Neural progenitor cell (in vitro differentiated cells): ENCODE data around the gene MBNL2. TPM values are rescaled to one million over a fixed set of nuclear protein-coding genes. Genes with fewer than 3 reads are reported as not detected.

Experiments used
- DNase-seq: peaks from one replicate; pipeline ENCODE4 v3.0.0-alpha.2; 2016; ENCODE audit warnings: low spot score
- H2AFZ ChIP-seq: fragments of 200-600 bp; sonication (generic); replicated peaks from 2 replicates; pipeline ENCODE4 v1.6.1; 2016; ENCODE audit warnings: antibody characterized with exemption
- H3F3A ChIP-seq: fragments of 200-600 bp; sonication (generic); 2 replicates; pipeline ENCODE4 v1.6.1; 2016; ENCODE audit warnings: antibody characterized with exemption, low read depth
- H3K27ac ChIP-seq: fragments of 200-600 bp; sonication (generic); 2 replicates; pipeline ENCODE4 v1.5.1; 2016; ENCODE audit warnings: mild to moderate bottlenecking
- H3K27me3 ChIP-seq: fragments of 200-600 bp; sonication (generic); 2 replicates; pipeline ENCODE4 v1.6.1; 2016; ENCODE audit warnings: mild to moderate bottlenecking, moderate library complexity
- H3K36me3 ChIP-seq: fragments of 200-600 bp; sonication (generic); 2 replicates; pipeline ENCODE4 v1.5.1; 2016
- H3K4me1 ChIP-seq: fragments of 200-600 bp; sonication (generic); 2 replicates; pipeline ENCODE4 v1.6.1; 2016; ENCODE audit warnings: mixed run types
- H3K4me2 ChIP-seq: fragments of 200-600 bp; sonication (generic); 2 replicates; pipeline ENCODE4 v1.6.1; 2016
- H3K4me3 ChIP-seq: fragments of 200-600 bp; sonication (generic); 2 replicates; pipeline ENCODE4 v1.5.1; 2016
- H3K79me2 ChIP-seq: fragments of 200-600 bp; sonication (generic); 2 replicates; pipeline ENCODE4 v1.6.1; 2016; ENCODE audit warnings: low read depth
- H3K9ac ChIP-seq: fragments of 200-600 bp; sonication (generic); 2 replicates; pipeline ENCODE4 v1.6.1; 2016
- H3K9me3 ChIP-seq: fragments of 200-600 bp; sonication (generic); 2 replicates; pipeline ENCODE4 v1.5.1; 2016; ENCODE audit warnings: low read depth
- H4K20me1 ChIP-seq: fragments of 200-600 bp; sonication (generic); 2 replicates; pipeline ENCODE4 v1.6.1; 2016; ENCODE audit warnings: low read depth
- H3K27ac Mint-ChIP-seq: 3 replicates; pipeline ENCODE4 v1.8.0; 2021; ENCODE audit warnings: mixed read lengths
- H3K27me3 Mint-ChIP-seq: 2 replicates; pipeline ENCODE4 v1.8.0; 2022; ENCODE audit warnings: low read depth, mild to moderate bottlenecking, inconsistent platforms, moderate library complexity, mixed read lengths; ENCODE audit not compliant: insufficient read depth
- H3K36me3 Mint-ChIP-seq: 3 replicates; pipeline ENCODE4 v1.8.0; 2021; ENCODE audit warnings: mixed read lengths
- H3K4me1 Mint-ChIP-seq: 3 replicates; pipeline ENCODE4 v1.8.0; 2021; ENCODE audit warnings: mixed read lengths
- H3K4me3 Mint-ChIP-seq: 3 replicates; pipeline ENCODE4 v1.8.0; 2021; ENCODE audit warnings: mild to moderate bottlenecking, moderate library complexity, mixed read lengths
- H3K9me3 Mint-ChIP-seq: 3 replicates; pipeline ENCODE4 v1.8.0; 2020; ENCODE audit warnings: mixed read lengths
- CTCF ChIP-seq: fragments of 200-600 bp; sonication (generic); IDR thresholded peaks from 2 replicates; pipeline ENCODE4 v1.5.1; 2017; ENCODE audit warnings: antibody characterized with exemption, mild to moderate bottlenecking
- EZH2 ChIP-seq: fragments of 200-600 bp; sonication (generic); IDR thresholded peaks from 2 replicates; pipeline ENCODE4 v1.6.1; 2017; ENCODE audit warnings: antibody characterized with exemption, mild to moderate bottlenecking, moderate library complexity
- EZH2phosphoT487 ChIP-seq: fragments of 200-600 bp; sonication (generic); IDR thresholded peaks from 2 replicates; pipeline ENCODE4 v1.6.1; 2017; ENCODE audit warnings: antibody characterized with exemption
- total RNA-seq: library from RNA; depleted of rRNA; stranded (reverse); fragments of >200 nt; gene quantifications from 2 replicates; pipeline ENCODE4 v1.2.3, GENCODE V29; 2015; ENCODE audit warnings: low replicate concordance

Gene MBNL2
- total RNA-seq, 1 donor from 2014 or later = 19.6 TPM

DNA sequence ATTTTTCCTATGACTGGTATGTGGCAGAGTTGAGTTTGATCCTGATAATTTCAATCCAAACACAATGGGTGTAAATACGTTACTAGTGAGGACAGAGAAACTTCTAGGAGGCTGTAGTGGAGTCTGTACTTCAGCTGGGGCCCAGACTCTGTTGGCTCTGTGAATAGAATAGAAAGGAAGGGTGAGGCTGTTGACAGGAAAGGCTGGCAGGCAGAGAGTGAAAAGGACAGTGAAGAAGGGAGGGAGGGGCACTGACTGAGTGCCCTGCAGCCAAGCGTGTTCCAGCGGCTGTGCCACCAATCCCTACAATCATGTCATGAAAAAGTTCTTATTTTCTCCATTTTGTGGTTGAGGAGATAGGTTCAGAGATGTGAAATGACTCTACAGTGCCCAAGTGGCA lies 80.5 kb downstream of the MBNL2 start:
- H3K79me2 ChIP-seq = no peaks in the 10 kb centered on the region

DNA sequence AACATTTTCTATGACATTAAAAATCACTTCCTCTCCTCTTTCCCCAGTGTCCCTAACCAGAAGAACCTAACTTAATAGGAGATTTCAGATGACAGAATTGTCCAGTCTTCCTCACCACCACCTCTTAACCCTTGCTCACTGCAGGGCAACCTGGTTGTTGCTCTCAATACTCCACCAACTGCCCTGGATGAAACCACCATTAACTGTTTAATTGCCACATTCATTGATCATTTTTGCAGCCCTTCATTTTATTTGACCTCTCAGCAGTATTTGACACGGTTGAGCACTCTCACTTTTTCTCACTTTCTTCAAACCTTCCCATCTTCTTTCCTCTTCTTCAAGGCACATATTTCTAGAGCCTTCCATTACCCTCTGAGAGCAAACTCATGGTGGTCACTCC lies 84.0 kb downstream of the MBNL2 start:
- Histone ChIP-seq H4K20me1 (no peaks in the 10 kb centered on the region), H3K36me3 (no peaks in the 10 kb centered on the region), H3K4me1 (peaks cover 12% of the 10 kb centered on the region), H3K9me3 (no peaks in the 10 kb centered on the region), H3K79me2 (no peaks in the 10 kb centered on the region), H3K4me2 (no peak overlapping the region), H3K4me3 (no peak overlapping the region), H3K27ac (no peak overlapping the region), H3F3A (no peaks in the 10 kb centered on the region), H3K27me3 (no peaks in the 10 kb centered on the region), H2AFZ (no peak overlapping the region), H3K9ac (no peak overlapping the region)
- H3K9me3 Mint-ChIP-seq = no peaks in the 10 kb centered on the region
- H3K27ac Mint-ChIP-seq = no peak overlapping the region
- DNase-seq = no peak
- TF ChIP-seq CTCF (no peak), EZH2 (no peak), EZH2phosphoT487 (no peak)
- H3K27me3 Mint-ChIP-seq = no peaks in the 10 kb centered on the region
- peaks cover 31% of the 10 kb centered on the region for H3K4me1 Mint-ChIP-seq
- no peaks in the 10 kb centered on the region for H3K36me3 Mint-ChIP-seq
- no peak overlapping the region for H3K4me3 Mint-ChIP-seq

More for the DNA sequence above, 80.5 kb downstream of the MBNL2 start:
- no peaks in the 10 kb centered on the region for H3K36me3 Mint-ChIP-seq
- Histone ChIP-seq H3K9me3 (no peaks in the 10 kb centered on the region), H2AFZ (no peak overlapping the region), H3K4me1 (peaks cover 3% of the 10 kb centered on the region), H3K27ac (no peak overlapping the region), H3F3A (no peaks in the 10 kb centered on the region), H3K4me3 (no peak overlapping the region), H3K36me3 (no peaks in the 10 kb centered on the region), H4K20me1 (no peaks in the 10 kb centered on the region), H3K4me2 (no peak overlapping the region), H3K27me3 (no peaks in the 10 kb centered on the region), H3K9ac (no peak overlapping the region)
- H3K4me3 Mint-ChIP-seq = no peak overlapping the region
- peaks cover 17% of the 10 kb centered on the region for H3K4me1 Mint-ChIP-seq
- no peaks in the 10 kb centered on the region for H3K27me3 Mint-ChIP-seq
- no peak for DNase-seq
- no peak overlapping the region for H3K27ac Mint-ChIP-seq
- TF ChIP-seq EZH2phosphoT487 = no peak
- no peak for TF ChIP-seq CTCF
- no peak for TF ChIP-seq EZH2
- no peaks in the 10 kb centered on the region for H3K9me3 Mint-ChIP-seq

DNA sequence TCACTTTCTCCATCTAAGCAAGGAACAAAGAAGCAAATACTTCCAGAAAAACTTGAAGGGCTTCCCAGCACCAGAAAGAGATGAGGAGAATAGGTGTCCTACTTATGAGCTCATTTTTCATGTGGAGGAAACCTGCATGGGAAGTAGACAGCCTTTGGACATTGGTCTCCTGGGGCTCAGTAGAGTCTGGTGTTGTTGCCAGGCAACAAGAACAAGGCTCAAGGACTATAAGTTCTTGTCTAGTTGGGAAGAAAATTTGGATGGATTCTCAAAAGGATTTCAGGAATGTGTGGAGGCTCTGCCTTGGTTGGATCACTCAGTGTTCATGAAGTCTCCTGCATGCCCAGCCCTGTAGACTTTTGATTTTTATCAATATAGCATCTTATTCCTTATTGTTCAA lies 84.5 kb downstream of the MBNL2 start:
- TF ChIP-seq CTCF = no peak
- no peak for TF ChIP-seq EZH2
- H3K4me3 ChIP-seq = no peak overlapping the region
- H3K27ac Mint-ChIP-seq = no peak overlapping the region
- H3F3A ChIP-seq = no peaks in the 10 kb centered on the region
- H3K27me3 ChIP-seq = no peaks in the 10 kb centered on the region
- H3K9me3 Mint-ChIP-seq = no peaks in the 10 kb centered on the region
- H2AFZ ChIP-seq = no peak overlapping the region
- no peak overlapping the region for H3K27ac ChIP-seq
- H3K4me3 Mint-ChIP-seq = no peak overlapping the region
- no peaks in the 10 kb centered on the region for H3K36me3 ChIP-seq
- H3K4me1 Mint-ChIP-seq = peaks cover 31% of the 10 kb centered on the region
- no peaks in the 10 kb centered on the region for H3K79me2 ChIP-seq
- peaks cover 12% of the 10 kb centered on the region for H3K4me1 ChIP-seq
- H4K20me1 ChIP-seq = no peaks in the 10 kb centered on the region
- no peaks in the 10 kb centered on the region for H3K9me3 ChIP-seq
- H3K27me3 Mint-ChIP-seq = no peaks in the 10 kb centered on the region
- H3K36me3 Mint-ChIP-seq = no peaks in the 10 kb centered on the region
- no peak overlapping the region for H3K4me2 ChIP-seq
- no peak for DNase-seq
- H3K9ac ChIP-seq = no peak overlapping the region
